CD4-positive, CD25-positive, alpha-beta regulatory T cell (primary cell): ENCODE measurements around the gene COPS7A. TPM values are rescaled to one million over a fixed set of nuclear protein-coding genes. Genes with fewer than 3 reads are reported as not detected.
A peak's percentile ranks its signal among the peaks of the same experiment; 100 is the strongest.

Source experiments
- ATAC-seq, 2 donors: fragments of 150-1000 bp; cut with Tn5 transposase; one replicate each; pipeline ENCODE4 v1.10.0; 2021; ENCODE audit warnings: low read depth in 2 of 2, moderate number of reproducible peaks in 2 of 2, moderate library complexity in 1 of 2
- DNase-seq, 3 donors: peaks; one replicate each; pipeline versions ENCODE4 v3.0.0 to v3.0.0-alpha.2; 2012 to 2022; ENCODE audit warnings: mixed read lengths in 1 of 3
- H3K27ac ChIP-seq: one replicate; pipeline ENCODE4 v1.7.0; 2013; ENCODE audit warnings: mild to moderate bottlenecking, low read length; ENCODE audit not compliant: insufficient read depth, poor library complexity, severe bottlenecking
- H3K27me3 ChIP-seq: one replicate; pipeline ENCODE4 v1.7.0; 2013; ENCODE audit warnings: low read length; ENCODE audit not compliant: control insufficient read depth, insufficient read depth
- H3K36me3 ChIP-seq: one replicate; pipeline ENCODE4 v1.7.0; 2013; ENCODE audit warnings: mild to moderate bottlenecking, low read length, moderate library complexity; ENCODE audit not compliant: control insufficient read depth, insufficient read depth
- H3K4me1 ChIP-seq: 2 replicates; pipeline ENCODE4 v1.7.0; 2013; ENCODE audit warnings: mild to moderate bottlenecking, low read length; ENCODE audit not compliant: insufficient read depth, control insufficient read depth, poor library complexity, severe bottlenecking
- H3K4me3 ChIP-seq: one replicate; pipeline ENCODE4 v1.7.0; 2013; ENCODE audit warnings: low read depth, mild to moderate bottlenecking, low read length, moderate library complexity
- H3K9me3 ChIP-seq, 2 experiments: 1 replicate in 1 of 2; 2 replicates in 1 of 2; pipeline ENCODE4 v1.7.0; 2013; ENCODE audit warnings: low read length in 2 of 2, mild to moderate bottlenecking in 1 of 2, moderate library complexity in 1 of 2; ENCODE audit not compliant: control insufficient read depth in 2 of 2
- H3K27ac Mint-ChIP-seq, 3 donors: one replicate each; pipeline ENCODE4 v1.8.0; 2020 to 2022; ENCODE audit warnings: mild to moderate bottlenecking in 3 of 3, mixed read lengths in 3 of 3, moderate library complexity in 2 of 3
- H3K27me3 Mint-ChIP-seq: one replicate; pipeline ENCODE4 v1.8.0; 2022; ENCODE audit warnings: mild to moderate bottlenecking, mixed read lengths
- H3K36me3 Mint-ChIP-seq: one replicate; pipeline ENCODE4 v1.8.0; 2020; ENCODE audit warnings: mixed read lengths
- H3K4me1 Mint-ChIP-seq, 4 donors: one replicate each; pipeline ENCODE4 v1.8.0; 2020 to 2022; ENCODE audit warnings: mixed read lengths in 4 of 4, mild to moderate bottlenecking in 1 of 4
- H3K4me3 Mint-ChIP-seq, 4 donors: one replicate each; pipeline ENCODE4 v1.8.0; 2020 to 2022; ENCODE audit warnings: mild to moderate bottlenecking in 4 of 4, mixed read lengths in 4 of 4, moderate library complexity in 3 of 4
- H3K9me3 Mint-ChIP-seq, 7 donors: one replicate each; pipeline ENCODE4 v1.8.0; 2020 to 2022; ENCODE audit warnings: mixed read lengths in 7 of 7, mild to moderate bottlenecking in 3 of 7, moderate library complexity in 2 of 7
- polyA plus RNA-seq, 4 donors: library from polyadenylated mRNA; unstranded; fragments of 300-500 nt; fragmentation: Illumina TruSeq; gene quantifications; one replicate each; pipeline ENCODE4 v1.2.3, GENCODE V29; 2021
- total RNA-seq: library from RNA; stranded (reverse); gene quantifications from one replicate; pipeline ENCODE4 v1.2.3, GENCODE V29; 2022

COPS7A gene
- total and polyA plus RNA-seq, 5 donors from 2014 or later = 20.7 to 48.4 (median 41.3) TPM

DNA sequence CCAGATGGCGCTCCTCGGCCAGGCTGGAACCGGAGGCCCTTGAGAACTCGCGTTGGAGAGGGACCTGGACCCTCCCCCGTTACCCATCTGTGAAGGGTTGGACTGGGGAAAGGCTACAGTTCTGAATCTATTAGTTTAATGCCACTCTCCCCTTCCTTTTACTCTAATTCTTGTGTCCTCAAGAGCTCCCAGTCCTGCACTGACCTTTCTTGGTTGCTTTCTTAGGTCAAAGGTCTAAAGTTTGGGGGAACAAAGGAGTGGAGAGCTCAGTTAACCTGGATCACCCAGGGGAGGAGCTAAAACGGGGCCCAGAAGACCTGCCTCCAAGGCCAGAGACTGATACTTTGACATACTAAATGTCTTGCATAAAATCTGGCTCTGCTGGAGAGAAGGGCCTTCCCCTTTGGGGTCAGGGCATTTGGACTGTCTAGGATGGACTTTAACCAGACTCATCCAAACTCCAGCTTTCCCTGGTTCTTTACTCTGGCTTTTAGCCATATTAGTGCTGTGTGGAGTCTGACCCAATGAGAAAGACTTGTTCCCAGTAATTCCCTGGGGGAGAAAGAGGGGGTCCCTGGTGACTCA lies 30.0 kb downstream of the COPS7A start:
- H3K4me1 Mint-ChIP-seq = peaks cover 0 to 26% (median 9%) of the 10 kb centered on the region in 4 donors
- no peak for ATAC-seq
- H3K4me3 Mint-ChIP-seq = peak overlapping the region; percentile 95 to 100 (median 98)
- H3K27ac ChIP-seq = peak overlapping the region; percentile 95
- H3K36me3 ChIP-seq = peaks cover 21% of the 10 kb centered on the region
- no peak for DNase-seq
- H3K36me3 Mint-ChIP-seq = peaks cover 8% of the 10 kb centered on the region
- no peaks in the 10 kb centered on the region for H3K9me3 ChIP-seq
- H3K27me3 Mint-ChIP-seq = peaks cover 14% of the 10 kb centered on the region
- peaks cover 0 to 2% (median 0%) of the 10 kb centered on the region in 7 donors for H3K9me3 Mint-ChIP-seq
- H3K4me3 ChIP-seq = peak overlapping the region; percentile 81
- peak overlapping the region; percentile 98 for H3K27ac Mint-ChIP-seq
- peaks cover 22% of the 10 kb centered on the region for H3K4me1 ChIP-seq
- no peaks in the 10 kb centered on the region for H3K27me3 ChIP-seq

- Histone ChIP-seq H3K4me3 (no peak overlapping the region), H3K27ac (no peak overlapping the region), H3K27me3 (no peaks in the 10 kb centered on the region), H3K9me3 (no peaks in the 10 kb centered on the region), H3K36me3 (peaks cover 17% of the 10 kb centered on the region), H3K4me1 (peaks cover 22% of the 10 kb centered on the region)
- Mint-ChIP-seq H3K36me3 (peaks cover 4% of the 10 kb centered on the region), H3K9me3 (peaks cover 0 to 3% (median 0%) of the 10 kb centered on the region in 7 donors), H3K27me3 (peaks cover 15% of the 10 kb centered on the region), H3K4me1 (peaks cover 0 to 26% (median 9%) of the 10 kb centered on the region in 4 donors), H3K4me3 (peak overlapping the region; percentile 15 to 83 (median 71)), H3K27ac (peak overlapping the region in 1 of 3 donors; percentile 21)
- ATAC-seq = no peak
- DNase-seq = no peak
These were observed 30.6 kb downstream of the COPS7A start for GRCh38 chr12:6754411-6754810.

DNA sequence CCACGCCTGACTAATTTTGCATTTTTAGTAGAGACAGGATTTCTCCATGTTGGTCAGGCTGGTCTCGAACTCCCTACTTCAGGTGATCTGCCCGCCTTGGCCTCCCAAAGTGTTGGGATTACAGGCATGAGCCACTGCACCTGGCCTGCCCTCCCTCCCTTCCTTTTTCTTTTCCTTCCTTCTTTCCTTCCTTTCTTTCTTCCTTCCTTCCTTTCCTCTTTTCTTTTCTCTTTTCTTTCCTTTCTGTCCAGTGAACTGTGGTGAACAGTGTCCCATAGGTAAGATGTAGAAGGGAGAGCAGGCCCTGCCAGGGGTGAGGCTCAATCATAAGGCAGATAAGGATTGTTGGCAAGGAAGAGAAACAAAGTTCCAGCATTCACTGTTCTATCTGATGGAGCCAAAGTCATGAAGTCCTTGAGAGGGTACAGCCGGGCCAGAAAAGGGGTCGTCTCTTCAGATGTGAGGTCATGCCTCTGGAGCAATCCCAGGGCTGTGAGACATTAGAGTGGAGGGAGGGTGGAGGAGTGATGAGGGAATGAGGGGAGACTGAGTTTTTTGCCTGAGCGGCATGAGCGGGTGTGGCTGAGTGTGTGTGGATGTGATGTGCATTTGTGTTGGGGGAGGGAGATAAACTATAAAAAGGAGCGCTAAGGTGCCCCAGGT lies 33.3 kb downstream of the COPS7A start:
- ATAC-seq = no peak
- Mint-ChIP-seq H3K36me3 (no peaks in the 10 kb centered on the region), H3K27me3 (peaks cover 19% of the 10 kb centered on the region), H3K4me1 (peaks cover under 1 to 12% (median 6%) of the 10 kb centered on the region in 4 donors), H3K9me3 (peaks cover 0 to 5% (median 0%) of the 10 kb centered on the region in 7 donors), H3K27ac (no peak overlapping the region), H3K4me3 (peak overlapping the region in 2 of 4 donors; percentile 29 to 31)
- no peak for DNase-seq
- Histone ChIP-seq H3K36me3 (no peaks in the 10 kb centered on the region), H3K27me3 (no peaks in the 10 kb centered on the region), H3K4me3 (no peak overlapping the region), H3K27ac (no peak overlapping the region), H3K9me3 (no peaks in the 10 kb centered on the region), H3K4me1 (peaks cover 15% of the 10 kb centered on the region)

DNA sequence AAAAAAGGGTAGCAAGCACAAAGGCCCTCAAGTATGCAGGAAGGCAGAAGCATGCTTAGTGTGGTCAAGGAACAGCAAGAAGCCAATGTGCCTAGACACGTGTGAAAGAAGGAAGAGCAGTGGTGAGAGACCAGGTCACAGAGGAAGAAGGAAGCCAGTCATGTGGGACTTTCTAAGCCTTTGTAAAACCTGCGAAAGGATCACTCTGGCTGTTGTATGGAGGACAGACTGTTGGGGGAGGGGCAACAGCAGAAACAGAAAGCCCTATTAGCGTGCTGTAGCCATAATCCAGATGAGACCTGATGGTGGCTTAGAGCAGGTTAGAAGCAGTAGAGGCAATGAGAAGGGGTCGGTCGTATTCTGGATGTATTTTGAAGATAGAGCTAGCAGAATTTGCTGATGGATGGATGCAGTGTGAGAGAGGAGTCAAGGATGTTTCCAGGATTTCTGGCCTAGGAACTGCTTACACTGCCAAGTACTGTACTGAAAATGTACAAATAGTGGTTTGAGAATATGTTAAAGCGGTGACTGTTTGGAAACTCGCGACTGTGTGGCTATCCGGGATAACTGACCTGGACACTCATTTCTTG lies 34.8 kb downstream of the COPS7A start:
- Mint-ChIP-seq H3K27ac (no peak overlapping the region), H3K36me3 (no peaks in the 10 kb centered on the region), H3K4me3 (no peak overlapping the region), H3K27me3 (peaks cover 24% of the 10 kb centered on the region), H3K9me3 (peaks cover 0 to 5% (median 0%) of the 10 kb centered on the region in 7 donors), H3K4me1 (peaks cover 3 to 6% (median 4%) of the 10 kb centered on the region in 4 donors)
- H3K4me3 ChIP-seq = no peak overlapping the region
- ATAC-seq = no peak
- H3K36me3 ChIP-seq = no peaks in the 10 kb centered on the region
- no peaks in the 10 kb centered on the region for H3K9me3 ChIP-seq
- peaks cover 4% of the 10 kb centered on the region for H3K4me1 ChIP-seq
- peaks cover 5% of the 10 kb centered on the region for H3K27me3 ChIP-seq
- H3K27ac ChIP-seq = no peak overlapping the region
- no peak for DNase-seq

- Histone ChIP-seq H3K36me3 (no peaks in the 10 kb centered on the region), H3K27ac (no peak overlapping the region), H3K9me3 (no peaks in the 10 kb centered on the region), H3K4me1 (peaks cover 6% of the 10 kb centered on the region), H3K27me3 (peaks cover 5% of the 10 kb centered on the region), H3K4me3 (no peak overlapping the region)
- Mint-ChIP-seq H3K9me3 (peaks cover 0 to 6% (median 0%) of the 10 kb centered on the region in 7 donors), H3K27ac (no peak overlapping the region), H3K27me3 (peaks cover 30% of the 10 kb centered on the region), H3K4me3 (no peak overlapping the region), H3K4me1 (peaks cover 0 to 9% (median 4%) of the 10 kb centered on the region in 4 donors), H3K36me3 (no peaks in the 10 kb centered on the region)
- ATAC-seq (no peak), DNase-seq (no peak)
These were observed 35.9 kb downstream of the COPS7A start for GRCh38 chr12:6759741-6760140.

DNA sequence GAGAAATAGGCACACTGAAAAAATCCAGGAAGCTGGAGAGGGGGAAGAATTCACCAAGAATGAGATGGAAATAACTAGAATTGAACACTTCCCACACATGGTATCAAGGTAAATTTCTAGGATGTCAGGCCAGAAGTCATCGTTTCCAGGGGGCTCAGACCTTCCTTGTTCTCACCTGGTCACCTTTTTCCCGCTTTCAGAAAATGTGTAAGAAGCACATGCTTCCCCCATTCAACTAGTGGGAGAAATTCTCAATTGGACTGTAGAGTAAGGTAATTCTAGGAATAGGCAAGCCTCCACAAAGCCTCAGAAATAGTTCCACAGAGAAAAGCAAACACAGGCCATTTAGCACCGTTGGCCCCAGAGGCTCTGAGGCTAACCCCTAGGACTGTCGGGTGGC lies 39.5 kb downstream of the COPS7A start:
- Histone ChIP-seq H3K27me3 (peaks cover 17% of the 10 kb centered on the region), H3K4me1 (peaks cover 25% of the 10 kb centered on the region), H3K4me3 (no peak overlapping the region), H3K9me3 (no peaks in the 10 kb centered on the region), H3K27ac (no peak overlapping the region), H3K36me3 (no peaks in the 10 kb centered on the region)
- Mint-ChIP-seq H3K27ac (peak overlapping the region in 1 of 3 donors; percentile 60), H3K9me3 (peaks cover 0 to 11% (median 0%) of the 10 kb centered on the region in 7 donors), H3K4me1 (peaks cover 11 to 37% (median 13%) of the 10 kb centered on the region in 4 donors), H3K4me3 (peak overlapping the region in 1 of 4 donors; percentile 72), H3K27me3 (peaks cover 55% of the 10 kb centered on the region), H3K36me3 (no peaks in the 10 kb centered on the region)
- ATAC-seq = no peak
- DNase-seq = no peak

DNA sequence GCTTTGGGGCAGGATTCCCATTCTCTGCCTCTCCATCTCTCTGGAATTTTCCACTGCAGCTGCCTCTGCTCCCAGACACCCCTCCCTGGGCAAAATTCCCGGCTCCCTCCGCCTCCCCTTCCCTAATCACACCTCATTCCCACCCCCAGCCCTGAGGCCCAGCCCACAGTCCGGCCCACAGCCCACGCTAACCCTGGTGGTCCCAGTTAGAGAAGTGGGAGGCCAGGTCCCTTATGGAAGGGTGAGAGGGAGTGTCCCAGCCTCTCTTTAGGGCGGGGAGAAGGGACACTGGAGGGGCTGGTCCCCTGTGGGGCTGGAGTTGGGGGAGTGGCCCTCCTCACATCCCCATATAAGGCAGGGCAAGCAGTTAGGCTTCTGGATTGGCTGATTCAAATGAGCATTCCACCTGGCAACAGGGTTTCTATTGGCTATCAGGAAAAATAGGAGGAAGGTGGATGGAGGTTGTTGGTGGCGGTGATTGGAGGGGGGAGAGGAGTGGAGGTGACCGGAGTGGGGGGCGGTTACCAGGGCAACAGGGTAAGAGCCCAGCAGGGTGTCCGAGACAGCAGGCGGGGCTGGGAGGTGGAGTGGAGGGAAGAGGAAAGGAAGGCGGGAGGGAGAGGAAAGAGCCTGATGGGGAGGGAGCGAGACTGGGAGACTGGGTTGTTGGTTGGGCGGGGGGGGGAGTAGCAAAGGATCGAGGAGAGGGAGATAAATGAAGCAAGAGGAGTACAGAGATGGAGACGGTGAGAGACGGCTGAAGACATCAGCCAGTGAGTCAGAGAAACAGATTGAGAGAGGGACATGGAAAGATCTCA lies 40.4 kb downstream of the COPS7A start:
- H3K4me1 ChIP-seq = peaks cover 25% of the 10 kb centered on the region
- peak overlapping the region; percentile 36 to 88 (median 80) for H3K4me3 Mint-ChIP-seq
- peak; percentile 69 to 77 for ATAC-seq
- H3K27me3 ChIP-seq = peaks cover 17% of the 10 kb centered on the region
- no peaks in the 10 kb centered on the region for H3K36me3 Mint-ChIP-seq
- H3K27me3 Mint-ChIP-seq = peaks cover 59% of the 10 kb centered on the region
- H3K9me3 ChIP-seq = no peaks in the 10 kb centered on the region
- peak overlapping the region in 1 of 3 donors; percentile 48 for H3K27ac Mint-ChIP-seq
- no peaks in the 10 kb centered on the region for H3K36me3 ChIP-seq
- peaks cover 11 to 41% (median 14%) of the 10 kb centered on the region in 4 donors for H3K4me1 Mint-ChIP-seq
- no peak overlapping the region for H3K27ac ChIP-seq
- peak; percentile 45 to 79 (median 54) for DNase-seq
- H3K9me3 Mint-ChIP-seq = peaks cover 0 to 8% (median 0%) of the 10 kb centered on the region in 7 donors
- no peak overlapping the region for H3K4me3 ChIP-seq
